GM12865 (cell line): Measurements from ENCODE around the gene SLCO3A1.

Source experiments
- DNase-seq: peaks from one replicate; pipeline ENCODE4 v3.0.0; 2010; ENCODE audit warnings: low read depth
- H3K4me3 ChIP-seq: 2 replicates; pipeline ENCODE4 v1.5.1; 2011; ENCODE audit warnings: mild to moderate bottlenecking, low read depth, low read length, control low read depth
- TF ChIP-seq, protein P1 (sequence below): IDR thresholded peaks from 2 replicates; pipeline ENCODE4 v1.5.1; 2011; ENCODE audit warnings: low read length, control low read depth, low read depth, inconsistent platforms; ENCODE audit not compliant: insufficient read depth; ENCODE audit errors: missing control alignments

Gene SLCO3A1

DNA sequence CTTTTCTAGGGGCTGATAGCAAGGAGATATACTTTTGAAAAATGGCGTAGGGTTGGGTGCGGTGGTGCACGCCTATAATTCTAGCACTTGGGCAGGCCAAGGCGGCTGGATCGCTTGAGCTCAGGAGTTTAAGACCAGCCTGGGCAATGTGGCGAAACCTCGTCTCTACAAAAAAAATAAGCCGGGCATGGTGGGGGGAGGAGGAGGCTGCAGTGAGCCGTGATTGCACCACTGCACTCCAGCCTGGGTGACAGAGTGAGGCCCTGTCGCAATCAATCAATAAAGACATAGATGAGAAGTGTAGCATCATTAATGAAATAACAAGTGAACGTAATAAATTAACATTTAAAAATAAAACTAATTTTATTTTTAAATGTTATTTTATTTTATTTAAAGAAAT is 134.6 kb downstream of the SLCO3A1 start:
- DNase-seq, result no peak
- no peak overlapping the region for H3K4me3 ChIP-seq
- TF ChIP-seq, protein P1, sequence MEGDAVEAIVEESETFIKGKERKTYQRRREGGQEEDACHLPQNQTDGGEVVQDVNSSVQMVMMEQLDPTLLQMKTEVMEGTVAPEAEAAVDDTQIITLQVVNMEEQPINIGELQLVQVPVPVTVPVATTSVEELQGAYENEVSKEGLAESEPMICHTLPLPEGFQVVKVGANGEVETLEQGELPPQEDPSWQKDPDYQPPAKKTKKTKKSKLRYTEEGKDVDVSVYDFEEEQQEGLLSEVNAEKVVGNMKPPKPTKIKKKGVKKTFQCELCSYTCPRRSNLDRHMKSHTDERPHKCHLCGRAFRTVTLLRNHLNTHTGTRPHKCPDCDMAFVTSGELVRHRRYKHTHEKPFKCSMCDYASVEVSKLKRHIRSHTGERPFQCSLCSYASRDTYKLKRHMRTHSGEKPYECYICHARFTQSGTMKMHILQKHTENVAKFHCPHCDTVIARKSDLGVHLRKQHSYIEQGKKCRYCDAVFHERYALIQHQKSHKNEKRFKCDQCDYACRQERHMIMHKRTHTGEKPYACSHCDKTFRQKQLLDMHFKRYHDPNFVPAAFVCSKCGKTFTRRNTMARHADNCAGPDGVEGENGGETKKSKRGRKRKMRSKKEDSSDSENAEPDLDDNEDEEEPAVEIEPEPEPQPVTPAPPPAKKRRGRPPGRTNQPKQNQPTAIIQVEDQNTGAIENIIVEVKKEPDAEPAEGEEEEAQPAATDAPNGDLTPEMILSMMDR, result no peak

DNA sequence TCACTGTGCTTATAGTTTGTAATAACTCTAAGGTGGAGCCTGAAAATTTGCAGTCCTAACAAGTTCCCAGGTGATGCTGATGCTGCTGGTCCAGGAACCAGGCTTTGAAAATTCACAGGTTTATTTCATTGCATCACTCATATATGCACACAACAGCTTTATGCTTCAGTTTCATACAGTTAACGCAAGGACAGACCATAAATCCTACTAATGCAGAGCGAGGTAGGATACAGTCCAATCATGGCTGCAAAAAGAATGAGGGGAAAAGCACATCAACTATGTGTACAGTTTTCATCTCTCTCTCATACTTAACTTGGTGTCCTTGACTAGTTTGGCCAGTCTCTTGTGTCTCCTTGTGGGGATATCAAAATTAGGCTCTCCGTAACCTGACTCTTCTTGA is 135.1 kb downstream of the SLCO3A1 start:
- no peak for DNase-seq
- TF ChIP-seq, protein P1, result no peak
- H3K4me3 ChIP-seq, result no peak overlapping the region

DNA sequence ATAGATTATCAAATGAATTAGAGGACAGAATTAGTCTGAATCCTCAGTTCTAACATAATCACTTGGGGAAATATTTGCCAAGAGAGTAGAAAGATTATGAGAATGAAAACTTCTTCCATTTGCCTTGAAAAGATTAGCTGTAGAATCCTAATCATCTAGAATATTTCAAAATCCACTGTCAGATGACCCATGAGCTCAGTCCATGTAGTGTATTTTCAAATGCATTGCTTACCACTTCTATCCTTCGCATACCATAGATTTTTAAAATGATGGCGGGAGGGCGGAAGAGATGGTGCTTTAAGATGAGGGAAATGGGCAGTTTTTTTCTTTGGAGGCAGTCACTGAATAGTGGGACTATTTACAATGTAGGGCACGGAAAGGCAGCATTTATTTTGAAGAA is 136.3 kb downstream of the SLCO3A1 start:
- H3K4me3 ChIP-seq, result no peak overlapping the region
- TF ChIP-seq, protein P1, result no peak
- no peak for DNase-seq

DNA sequence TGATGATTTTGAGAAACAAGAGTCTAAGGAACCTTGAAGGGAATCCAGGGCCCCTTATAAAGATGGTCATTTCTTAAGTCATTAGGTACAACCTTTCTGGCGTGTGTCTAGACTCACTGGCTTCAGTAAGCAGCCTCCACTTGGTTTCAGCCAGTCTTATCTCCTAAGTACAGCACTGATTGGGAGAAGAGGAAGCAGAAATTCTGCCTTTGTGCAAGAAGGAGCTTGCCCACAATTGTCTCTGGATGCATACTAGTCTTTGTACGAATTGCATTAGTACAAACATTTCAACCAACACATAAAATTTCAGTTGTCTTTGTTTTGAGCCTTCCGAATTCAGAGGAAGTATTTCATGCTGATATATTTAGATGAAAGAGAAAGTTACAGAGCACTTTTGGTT is 139.4 kb downstream of the SLCO3A1 start:
- DNase-seq, result no peak
- TF ChIP-seq, protein P1, result no peak
- H3K4me3 ChIP-seq, result no peak overlapping the region

DNA sequence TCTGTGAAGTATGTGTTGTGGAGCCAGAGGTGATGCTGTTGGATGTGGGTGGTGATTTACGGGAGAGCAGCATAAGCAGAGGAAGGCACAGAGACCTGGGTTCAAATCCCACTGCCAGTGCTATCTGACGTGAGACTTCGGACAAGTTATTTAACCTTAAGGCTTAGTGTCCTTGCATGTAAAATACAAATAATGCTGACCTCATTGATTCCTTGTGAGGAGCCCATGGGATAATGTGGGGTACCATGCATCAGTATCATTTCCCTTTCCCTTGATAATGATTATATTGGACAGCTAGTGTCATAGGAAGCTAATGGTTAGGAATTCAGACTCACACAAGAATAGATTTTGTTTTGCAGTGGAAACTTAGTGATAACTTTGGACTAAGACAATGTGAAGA is 141.6 kb downstream of the SLCO3A1 start:
- H3K4me3 ChIP-seq, result no peak overlapping the region
- TF ChIP-seq, protein P1, result no peak
- no peak for DNase-seq

DNA sequence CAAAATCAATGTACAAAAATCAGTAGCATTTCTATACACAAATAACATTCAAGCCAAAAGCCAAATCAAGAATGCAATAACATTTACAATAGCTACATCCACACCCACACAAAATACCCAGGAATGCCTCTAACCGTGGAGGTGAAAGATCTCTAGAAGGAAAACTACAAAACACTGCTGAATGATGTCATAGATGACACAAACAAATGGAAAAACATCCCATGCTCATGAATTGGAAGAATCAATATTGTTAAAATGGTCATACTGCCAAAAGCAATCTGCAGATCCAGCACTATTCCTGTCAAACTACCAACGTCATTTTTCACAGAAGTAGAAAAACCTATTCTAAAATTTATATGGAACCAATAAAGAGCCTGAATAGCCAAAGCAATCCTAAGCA is 143.7 kb downstream of the SLCO3A1 start:
- no peak overlapping the region for H3K4me3 ChIP-seq
- DNase-seq, result no peak
- TF ChIP-seq, protein P1, result no peak

DNA sequence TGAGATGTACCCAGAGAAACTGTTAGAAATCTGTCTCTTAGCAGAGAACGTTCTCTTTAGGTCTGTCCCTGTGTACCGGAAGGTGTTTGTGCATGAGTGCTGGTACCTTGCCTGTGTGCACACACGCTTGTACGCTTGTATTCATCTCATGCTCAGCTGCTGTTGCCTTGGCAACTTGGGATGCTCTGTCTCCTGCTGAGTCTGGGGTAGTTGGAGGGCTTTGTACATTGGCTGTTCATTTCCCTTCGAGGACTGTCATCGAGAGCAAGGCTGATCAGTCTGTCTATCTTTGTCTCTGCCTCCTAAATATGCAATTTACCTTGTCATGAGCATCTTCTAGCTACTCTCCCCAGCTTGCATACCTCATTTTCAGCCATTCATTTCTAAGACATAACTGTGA is 147.2 kb downstream of the SLCO3A1 start:
- TF ChIP-seq, protein P1, result no peak
- no peak overlapping the region for H3K4me3 ChIP-seq
- no peak for DNase-seq
